Prostate gland (tissue), 2 donors: ENCODE measurements around the gene SMARCE1. TPM values are rescaled to one million over a fixed set of nuclear protein-coding genes. Genes with fewer than 3 reads are reported as not detected.

Experiments
- DNase-seq: peaks from one replicate; pipeline ENCODE4 v3.0.0-alpha.2; 2019; ENCODE audit warnings: low spot score
- H3K27ac ChIP-seq, 2 donors: fragments of 200-600 bp; sonication (generic); 2 replicates each; pipeline ENCODE4 v1.5.1; 2017 to 2019
- H3K27me3 ChIP-seq: fragments of 200-600 bp; sonication (generic); replicated peaks from 2 replicates; pipeline ENCODE4 v1.5.1; 2019; ENCODE audit not compliant: insufficient read depth
- H3K36me3 ChIP-seq, 2 donors: fragments of 200-600 bp; sonication (generic); 1 replicate in 1 of 2; 2 replicates in 1 of 2; pipeline versions ENCODE4 v1.5.1 to v1.8.1; 2017 to 2019
- H3K4me1 ChIP-seq: fragments of 200-600 bp; sonication (generic); replicated peaks from 2 replicates; pipeline ENCODE4 v1.5.1; 2019
- H3K4me3 ChIP-seq, 2 donors: fragments of 200-600 bp; sonication (generic); 2 replicates each; pipeline ENCODE4 v1.5.1; 2017 to 2019
- H3K9me3 ChIP-seq: fragments of 200-600 bp; sonication (generic); 2 replicates; pipeline ENCODE4 v1.5.1; 2017
- POLR2A ChIP-seq: fragments of 450-650 bp; IDR thresholded peaks from one replicate; pipeline ENCODE4 v1.6.1; 2016; ENCODE audit warnings: antibody characterized with exemption, mild to moderate bottlenecking
- POLR2AphosphoS5 ChIP-seq: sonication (generic); formaldehyde crosslinking; IDR thresholded peaks from one replicate; pipeline ENCODE4 v1.6.1; 2017; ENCODE audit warnings: antibody characterized with exemption
- WGBS: methylation state at CpG from one replicate; pipeline ENCODE4 v1.1.5; 2018; 5-methylcytosine and 5-hydroxymethylcytosine counted together
- intact Hi-C: fragments of 100-400 bp; cut with DNase I; formaldehyde crosslinking; loops from one replicate; pipeline ENCODE4 v1.14.2; 2022
- total RNA-seq, 2 donors: library from RNA; depleted of rRNA; stranded (reverse); fragments of >200 nt; gene quantifications; one replicate each; pipeline ENCODE4 v1.1.0, GENCODE V29; 2016
- TF ChIP-seq, protein P1 (sequence below), 4 experiments: fragments of 200-600 bp in 2 of 4; fragments of 450-650 bp in 2 of 4; sonication (generic) in 2 of 4; IDR thresholded peaks; 1 replicate in 3 of 4; 2 replicates in 1 of 4; pipeline ENCODE4 v1.5.1; 2016 to 2019; ENCODE audit warnings: antibody characterized with exemption in 4 of 4, mild to moderate bottlenecking in 2 of 4, moderate library complexity in 2 of 4

Gene SMARCE1
- total RNA-seq, 2 donors from 2014 or later, result 65.7 to 82.0 TPM

DNA sequence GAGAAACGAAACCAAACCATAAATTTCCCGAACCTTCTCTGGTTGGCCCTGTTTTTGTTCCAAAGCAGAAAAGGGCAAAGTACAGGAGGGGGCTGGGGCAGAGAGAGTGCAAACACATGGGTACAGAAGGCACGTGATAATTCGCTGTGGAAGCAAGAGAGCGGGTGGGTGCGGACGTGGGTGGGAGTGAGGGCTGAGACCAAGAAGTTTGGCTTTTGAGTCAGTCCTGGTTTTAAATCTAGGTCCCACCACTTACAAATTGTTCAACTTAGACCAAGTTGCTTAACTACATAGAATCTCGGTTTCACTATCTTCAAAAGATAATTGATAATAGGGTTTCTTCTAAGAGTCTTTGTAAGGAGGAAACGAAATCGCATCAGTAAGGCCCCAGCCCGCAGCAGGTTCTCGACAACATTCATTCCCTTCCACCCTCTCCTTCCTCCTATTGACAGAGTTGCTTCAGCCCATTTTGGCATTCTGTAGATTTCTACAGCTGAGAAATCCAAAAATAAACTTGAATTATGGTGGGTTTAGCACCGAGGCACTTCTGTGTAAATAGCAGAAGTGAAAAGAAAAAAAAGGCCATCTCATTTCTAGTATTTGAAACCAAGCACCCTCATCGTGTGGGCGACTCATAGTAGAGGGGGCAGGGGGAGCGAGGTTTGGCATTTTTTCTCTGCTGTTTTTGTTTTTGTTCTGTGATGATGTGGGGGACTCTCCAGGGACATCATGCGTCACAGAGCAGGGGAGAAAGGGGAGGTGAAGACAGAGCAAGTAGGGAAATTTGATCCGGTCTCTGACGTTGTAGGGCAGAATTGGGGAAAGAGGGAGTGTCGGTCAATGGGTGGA is 48.8 kb downstream of the SMARCE1 start:
- no peak overlapping the region for H3K4me3 ChIP-seq
- no peaks in the 10 kb centered on the region for H3K4me1 ChIP-seq
- H3K9me3 ChIP-seq, result no peaks in the 10 kb centered on the region
- no peak for DNase-seq
- no peaks in the 10 kb centered on the region for H3K27me3 ChIP-seq
- H3K36me3 ChIP-seq, result no peaks in the 10 kb centered on the region
- intact Hi-C loops, result no loop called here
- TF ChIP-seq POLR2A (no peak), POLR2AphosphoS5 (no peak)
- TF ChIP-seq, protein P1, sequence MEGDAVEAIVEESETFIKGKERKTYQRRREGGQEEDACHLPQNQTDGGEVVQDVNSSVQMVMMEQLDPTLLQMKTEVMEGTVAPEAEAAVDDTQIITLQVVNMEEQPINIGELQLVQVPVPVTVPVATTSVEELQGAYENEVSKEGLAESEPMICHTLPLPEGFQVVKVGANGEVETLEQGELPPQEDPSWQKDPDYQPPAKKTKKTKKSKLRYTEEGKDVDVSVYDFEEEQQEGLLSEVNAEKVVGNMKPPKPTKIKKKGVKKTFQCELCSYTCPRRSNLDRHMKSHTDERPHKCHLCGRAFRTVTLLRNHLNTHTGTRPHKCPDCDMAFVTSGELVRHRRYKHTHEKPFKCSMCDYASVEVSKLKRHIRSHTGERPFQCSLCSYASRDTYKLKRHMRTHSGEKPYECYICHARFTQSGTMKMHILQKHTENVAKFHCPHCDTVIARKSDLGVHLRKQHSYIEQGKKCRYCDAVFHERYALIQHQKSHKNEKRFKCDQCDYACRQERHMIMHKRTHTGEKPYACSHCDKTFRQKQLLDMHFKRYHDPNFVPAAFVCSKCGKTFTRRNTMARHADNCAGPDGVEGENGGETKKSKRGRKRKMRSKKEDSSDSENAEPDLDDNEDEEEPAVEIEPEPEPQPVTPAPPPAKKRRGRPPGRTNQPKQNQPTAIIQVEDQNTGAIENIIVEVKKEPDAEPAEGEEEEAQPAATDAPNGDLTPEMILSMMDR (IDR thresholded peaks at IDR 0.05), result no peak
- WGBS, result 85% methylated on average over 20 of the region's 20 CpGs
- no peak overlapping the region for H3K27ac ChIP-seq

DNA sequence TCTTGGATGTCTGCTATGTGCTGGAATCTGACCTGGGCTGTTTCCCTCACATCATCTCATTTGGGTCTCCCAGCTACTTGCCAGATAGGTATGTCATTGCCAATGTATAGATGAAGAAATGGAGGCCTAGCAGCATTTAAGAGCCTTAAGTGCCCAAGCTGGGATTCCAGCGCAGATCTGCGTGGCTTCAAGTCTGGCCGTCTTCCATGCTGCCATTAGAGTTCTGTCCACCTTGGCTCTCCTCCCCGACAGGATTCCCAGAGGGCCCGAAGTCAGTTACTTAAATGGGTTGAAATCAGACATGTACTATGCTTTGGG is 49.4 kb downstream of the SMARCE1 start:
- DNase-seq, result no peak
- 75% methylated on average over 5 of the region's 5 CpGs for WGBS
- H3K9me3 ChIP-seq, result no peaks in the 10 kb centered on the region
- H3K4me3 ChIP-seq, result no peak overlapping the region
- no peaks in the 10 kb centered on the region for H3K36me3 ChIP-seq
- intact Hi-C loops, result no loop called here
- H3K4me1 ChIP-seq, result no peaks in the 10 kb centered on the region
- H3K27ac ChIP-seq, result no peak overlapping the region
- no peaks in the 10 kb centered on the region for H3K27me3 ChIP-seq
- TF ChIP-seq, protein P1 (IDR thresholded peaks at IDR 0.05), result no peak
- TF ChIP-seq POLR2AphosphoS5, result no peak
- TF ChIP-seq POLR2A, result no peak

DNA sequence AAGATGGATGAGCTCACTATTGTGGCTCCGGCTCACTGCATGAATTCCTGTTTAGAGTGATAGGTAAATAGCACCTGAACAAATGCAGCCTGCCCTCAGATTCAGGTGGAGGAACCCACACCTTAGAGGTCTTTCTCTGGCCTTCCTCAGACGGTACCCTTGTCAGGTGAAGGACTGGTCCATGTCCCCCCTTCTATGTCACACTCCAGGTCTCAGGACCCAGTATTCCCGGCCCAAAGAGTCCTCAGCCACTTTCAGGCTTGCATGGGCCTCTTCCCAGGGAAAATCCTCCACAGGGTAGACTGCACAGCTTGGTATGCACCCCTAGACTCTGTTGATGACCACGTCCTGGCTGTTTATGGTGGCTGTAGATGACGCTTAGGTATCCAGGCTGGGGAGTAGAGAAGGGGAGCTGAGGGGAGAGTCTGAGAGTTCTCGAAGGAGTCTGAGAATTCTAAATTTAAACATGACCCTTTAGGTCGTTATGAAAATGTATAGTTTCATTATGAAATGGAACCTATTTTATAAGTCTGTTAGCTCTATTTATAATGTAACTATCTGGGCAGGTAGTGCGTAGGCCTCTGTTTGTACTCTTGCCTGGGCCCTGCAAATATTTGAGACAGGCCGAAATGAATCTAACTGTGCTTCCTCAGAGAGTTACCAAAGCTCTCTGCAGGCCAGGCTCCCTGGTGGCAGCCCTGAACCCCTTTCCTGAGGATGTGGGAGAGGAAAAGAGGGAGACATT is 49.9 kb downstream of the SMARCE1 start:
- H3K4me1 ChIP-seq, result no peaks in the 10 kb centered on the region
- H3K27me3 ChIP-seq, result no peaks in the 10 kb centered on the region
- WGBS, result 89% methylated on average over 9 of the region's 9 CpGs

DNA sequence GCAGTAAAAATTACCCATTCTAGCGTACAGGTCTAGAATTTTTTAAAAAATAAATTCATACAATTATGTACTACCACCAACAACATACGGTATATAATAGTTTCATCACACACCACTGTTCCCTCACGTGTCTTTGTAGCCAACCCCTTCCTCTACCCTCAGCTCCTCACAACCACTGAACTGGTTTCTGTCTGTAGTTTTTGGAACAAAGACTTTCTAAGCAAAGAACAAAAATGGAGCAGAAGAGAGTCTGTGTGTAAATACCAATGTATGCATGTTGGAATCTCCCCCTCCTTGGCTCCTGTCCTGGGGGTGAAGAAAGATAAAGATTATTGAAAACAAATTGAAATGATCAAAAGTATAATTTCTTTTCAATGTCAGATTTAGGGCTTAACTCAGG is 50.5 kb downstream of the SMARCE1 start:
- WGBS, result 83% methylated on average over 3 of the region's 3 CpGs
- DNase-seq, result no peak
- Histone ChIP-seq H3K4me1 (no peaks in the 10 kb centered on the region), H3K36me3 (no peaks in the 10 kb centered on the region), H3K4me3 (no peak overlapping the region), H3K9me3 (no peaks in the 10 kb centered on the region), H3K27ac (no peak overlapping the region), H3K27me3 (no peaks in the 10 kb centered on the region)
- TF ChIP-seq POLR2A (no peak), POLR2AphosphoS5 (no peak)
- TF ChIP-seq, protein P1 (IDR thresholded peaks at IDR 0.05), result no peak
- intact Hi-C loops, result no loop called here

More for the DNA sequence above, 49.9 kb downstream of the SMARCE1 start:
- Histone ChIP-seq H3K9me3 (no peaks in the 10 kb centered on the region), H3K36me3 (no peaks in the 10 kb centered on the region), H3K27ac (no peak overlapping the region), H3K4me3 (no peak overlapping the region)
- no peak for DNase-seq
- intact Hi-C loops, result no loop called here
- TF ChIP-seq, protein P1 (IDR thresholded peaks at IDR 0.05), result no peak
- TF ChIP-seq POLR2AphosphoS5, result no peak
- TF ChIP-seq POLR2A, result no peak
